ENCODE data around the gene KIF3A.
"Not testable (repeated sequence)": the region's sequence is repeated elsewhere in the genome, so short reads cannot be mapped to it uniquely, and the experiment has no call there.

The KIF3A gene

GRCh38 chr5:132714456-132715307, 22.7 kb downstream of the KIF3A start:
- no peak for DNase-seq

- DNase-seq, result no peak
Observed at GRCh38 chr5:132708645-132709044, 28.7 kb downstream of the KIF3A start.

- DNase-seq, result no peak
Observed at GRCh38 chr5:132704875-132705274, 32.5 kb downstream of the KIF3A start.

DNA sequence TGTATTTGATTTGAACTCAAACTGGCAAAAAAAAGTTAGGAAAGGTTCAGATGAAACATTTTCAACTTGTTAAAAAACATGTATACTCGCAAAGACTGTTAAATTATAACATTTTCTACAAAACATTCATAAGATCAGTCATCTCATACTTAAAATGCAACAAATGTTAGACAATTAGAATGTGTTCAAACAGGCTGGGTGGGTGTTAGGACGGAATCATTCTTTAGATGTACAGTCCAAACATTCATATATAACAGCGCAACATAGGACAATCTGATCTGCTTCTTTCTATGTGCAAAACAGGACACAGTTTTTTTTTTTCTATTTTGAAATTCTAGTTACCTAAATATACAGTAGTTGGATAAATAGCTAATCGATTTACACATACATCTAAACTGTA, 41.4 kb downstream of the KIF3A start:
- DNase-seq, result no peak

DNA sequence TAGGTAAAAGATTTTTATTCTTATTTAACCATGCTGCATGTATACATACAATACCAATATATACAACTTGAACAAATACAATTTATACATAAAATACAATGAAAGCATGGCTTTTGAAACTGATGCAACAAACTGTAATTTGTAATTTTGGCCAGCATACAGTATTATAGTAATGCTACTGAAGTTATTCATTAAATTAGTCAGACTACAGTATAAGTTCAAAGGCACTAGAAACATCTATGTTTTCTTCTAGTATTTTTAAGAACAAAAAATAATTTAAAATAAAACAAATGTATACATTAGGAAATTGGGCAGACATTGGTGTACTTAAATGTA, 44.7 kb downstream of the KIF3A start:
- no peak for DNase-seq

DNA sequence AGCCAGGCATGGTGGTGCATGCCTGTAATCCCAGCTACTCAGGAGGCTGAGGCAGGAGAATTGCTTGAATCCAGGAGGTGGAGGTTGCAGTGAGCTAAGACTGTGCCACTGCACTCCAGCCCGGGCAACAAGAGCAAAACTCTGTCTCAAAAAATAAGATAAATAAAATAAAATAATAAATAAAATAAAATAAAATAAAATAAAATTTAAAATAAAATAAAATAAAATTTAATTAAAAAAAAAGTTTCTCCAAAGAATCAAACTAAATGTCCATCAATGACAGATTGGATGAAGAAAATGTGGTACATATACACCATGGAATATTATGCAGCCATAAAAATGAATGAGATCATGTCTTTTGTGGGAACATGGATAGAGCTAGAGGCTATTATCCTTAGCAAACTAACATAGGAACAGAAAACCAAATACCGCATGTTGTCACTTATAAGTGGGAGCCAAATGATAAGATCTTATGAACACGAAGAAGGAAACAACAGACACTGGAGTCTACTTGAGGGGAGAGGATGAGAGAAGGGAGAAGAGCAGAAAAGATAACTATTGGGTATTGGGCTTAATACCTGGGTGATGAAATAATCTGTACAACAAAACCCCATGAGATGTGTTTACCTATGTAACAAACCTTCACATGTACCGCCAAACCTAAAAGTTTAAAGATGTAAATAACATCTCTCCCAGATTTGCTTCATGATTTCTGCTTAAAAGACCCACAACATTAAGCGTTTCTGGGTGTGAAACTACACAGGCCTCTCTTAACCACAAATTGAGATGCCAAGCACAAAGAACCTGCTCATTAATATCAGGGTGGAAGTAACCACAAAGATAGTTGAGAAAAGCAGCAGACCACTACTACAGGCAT, 45.4 kb downstream of the KIF3A start:
- DNase-seq, result not testable (repeated sequence)

- DNase-seq, result no peak
Observed at GRCh38 chr5:132690156-132690555, 47.2 kb downstream of the KIF3A start.

- DNase-seq, result no peak
Observed at GRCh38 chr5:132689513-132689912, 47.8 kb downstream of the KIF3A start.

- DNase-seq, result no peak
Observed at GRCh38 chr5:132688536-132689339, 48.6 kb downstream of the KIF3A start.

DNA sequence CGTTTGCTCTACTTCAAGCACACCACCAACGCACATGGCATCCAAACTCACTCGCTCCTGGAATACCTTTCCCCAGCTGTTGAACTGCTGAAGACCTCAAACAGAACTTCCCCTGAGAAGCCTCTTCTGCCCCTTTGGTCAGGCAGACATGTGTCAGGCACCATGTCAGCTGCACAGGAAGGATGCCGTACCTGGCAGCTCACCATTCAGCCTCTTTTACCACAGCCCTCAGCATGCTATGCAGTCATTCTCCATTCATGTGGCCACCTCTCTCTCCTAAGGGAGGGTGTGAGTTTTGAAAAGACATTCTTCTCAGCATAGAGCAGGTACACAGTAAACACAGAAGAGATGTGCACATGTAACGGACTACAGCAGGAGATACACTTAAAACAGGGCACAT, 49.4 kb downstream of the KIF3A start:
- no peak for DNase-seq

GRCh38 chr5:132686193-132686592, 51.2 kb downstream of the KIF3A start:
- DNase-seq, result no peak

DNA sequence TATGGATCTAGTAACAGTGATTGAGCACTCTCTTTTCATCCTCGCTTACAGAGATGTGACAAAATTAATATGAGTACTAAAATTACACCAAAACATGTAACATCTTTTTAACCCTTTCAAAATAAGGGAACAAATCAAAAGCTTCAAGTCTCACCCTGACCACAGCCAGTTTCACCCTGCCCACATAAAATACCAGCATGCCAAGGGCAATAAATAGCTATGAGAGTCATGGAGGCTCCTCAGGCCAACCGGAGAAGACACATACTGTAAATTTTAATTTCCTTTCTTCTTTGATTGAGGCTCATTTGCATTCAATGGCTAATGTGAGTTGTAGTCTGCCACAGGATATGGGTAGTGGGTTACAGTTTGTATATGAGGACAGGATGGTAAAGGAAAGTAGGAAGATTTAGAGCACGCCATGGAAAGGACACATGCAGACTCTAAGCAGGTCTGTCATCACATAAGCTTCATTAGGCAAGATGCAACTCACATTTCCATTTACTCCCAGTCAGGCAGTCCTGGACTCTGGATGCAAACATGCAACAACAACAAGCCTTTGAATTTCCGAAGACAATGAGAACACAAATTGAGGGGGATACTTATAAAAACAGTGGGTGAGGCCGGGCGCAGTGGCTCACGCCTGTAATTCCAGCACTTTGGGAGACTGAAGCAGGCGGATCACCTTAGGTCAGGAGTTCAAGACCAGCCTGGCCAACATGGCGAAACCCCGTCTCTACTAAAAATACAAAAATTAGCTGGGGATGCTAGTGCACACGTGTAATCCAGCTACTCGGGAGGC, 52.2 kb downstream of the KIF3A start:
- DNase-seq, result no peak

- DNase-seq, result no peak
Observed at GRCh38 chr5:132684491-132684890, 52.9 kb downstream of the KIF3A start.

DNA sequence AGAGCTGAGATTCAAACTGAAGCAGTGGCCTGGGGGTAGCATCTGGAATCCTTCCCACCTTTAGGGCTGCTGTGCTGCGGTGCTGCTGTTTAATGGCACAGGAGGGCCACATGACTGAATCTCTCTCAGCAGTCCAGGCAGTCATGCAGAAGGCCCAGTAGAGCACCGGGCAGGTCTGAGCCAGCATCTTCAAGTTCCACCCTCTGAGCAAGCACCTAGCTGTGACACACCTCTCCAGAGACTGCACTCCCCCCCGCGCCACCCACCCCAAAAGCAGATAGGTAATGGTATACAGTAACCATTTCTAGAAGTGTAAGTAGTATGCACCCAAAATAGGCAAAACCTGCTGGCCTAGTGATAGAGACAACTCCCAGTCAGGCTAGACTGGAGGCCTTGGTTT, 55.4 kb downstream of the KIF3A start:
- no peak for DNase-seq

DNA sequence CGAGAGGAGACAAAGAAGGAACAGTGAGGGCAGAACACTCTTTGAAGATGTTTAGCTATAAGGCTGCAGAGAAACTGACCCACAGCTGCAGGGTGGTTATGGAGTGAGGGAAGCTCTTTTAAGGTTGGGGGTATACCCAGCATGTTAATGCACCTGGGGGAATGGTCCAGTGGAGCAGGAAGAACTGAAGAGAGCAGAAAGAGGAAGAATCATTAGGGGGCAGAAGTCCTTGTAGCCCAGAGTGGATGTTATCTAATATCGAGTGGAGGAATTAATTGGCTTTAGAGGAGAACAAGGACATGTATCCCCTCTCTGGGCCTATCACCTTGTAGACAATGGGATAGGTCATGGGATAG, 55.9 kb downstream of the KIF3A start:
- no peak for DNase-seq

- no peak for DNase-seq
Observed at GRCh38 chr5:132680780-132681475, 56.4 kb downstream of the KIF3A start.

- DNase-seq, result no peak
Observed at GRCh38 chr5:132679717-132680380, 57.5 kb downstream of the KIF3A start.

- no peak for DNase-seq
Observed at GRCh38 chr5:132679166-132679565, 58.2 kb downstream of the KIF3A start.

GRCh38 chr5:132678735-132679134, 58.6 kb downstream of the KIF3A start:
- no peak for DNase-seq

- DNase-seq, result no peak
Observed at GRCh38 chr5:132677682-132678400, 59.5 kb downstream of the KIF3A start.

DNA sequence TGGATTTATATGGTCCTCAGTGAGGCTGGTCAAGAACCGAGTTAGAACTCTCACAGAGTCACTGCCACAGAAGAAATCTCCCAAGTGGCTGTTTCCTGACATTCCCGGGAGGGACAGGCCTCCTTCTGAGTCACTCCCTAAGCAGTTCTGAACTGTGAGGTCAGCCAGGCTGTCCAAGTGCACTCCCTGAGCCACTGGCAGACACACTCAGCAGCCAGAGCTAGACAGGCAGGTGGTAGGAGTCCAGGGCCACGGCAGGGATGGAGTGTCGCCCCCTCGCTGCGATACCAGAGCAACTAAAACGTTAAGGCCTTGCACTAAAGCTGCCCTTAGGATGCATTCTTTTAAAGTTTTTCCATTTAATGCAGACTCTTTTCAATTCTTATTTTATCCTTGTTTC, 60.2 kb downstream of the KIF3A start:
- DNase-seq, result no peak
